MM.1S (cell line): Measurements from ENCODE around the gene IL22.

Experiments used
- EZH2 ChIP-seq: fragments of 300-600 bp; sonication (generic); optimal IDR thresholded peaks from 2 replicates; pipeline ENCODE3; 2017; ENCODE audit warnings: low read depth, mild to moderate bottlenecking, antibody characterized with exemption, low read length, mixed read lengths
- TF ChIP-seq, protein P1 (sequence below): fragments of 300-600 bp; sonication (generic); IDR thresholded peaks from 2 replicates; pipeline ENCODE4 v1.5.1; 2016; ENCODE audit warnings: antibody characterized with exemption, low read length, mixed read lengths

DNA sequence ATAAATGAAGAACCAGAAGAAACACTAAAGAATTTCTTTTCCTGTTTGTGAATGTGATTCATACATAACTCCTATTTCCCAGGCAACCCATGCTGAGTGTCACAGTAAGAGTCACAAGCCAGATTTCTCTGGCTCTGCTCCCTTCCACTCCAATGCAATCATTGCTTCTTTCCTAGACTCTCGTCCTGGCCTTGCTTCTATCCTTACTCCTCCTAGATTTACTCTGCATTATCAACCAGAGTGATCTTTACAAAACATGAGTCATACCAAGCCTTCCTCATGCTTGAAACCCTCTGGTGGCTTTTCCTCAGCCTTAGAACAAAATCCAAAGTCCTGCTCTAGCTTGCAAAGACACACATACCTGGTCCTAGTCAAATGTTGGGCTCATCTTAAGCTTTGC, 13.3 kb downstream of the IL22 start:
- TF ChIP-seq, protein P1, sequence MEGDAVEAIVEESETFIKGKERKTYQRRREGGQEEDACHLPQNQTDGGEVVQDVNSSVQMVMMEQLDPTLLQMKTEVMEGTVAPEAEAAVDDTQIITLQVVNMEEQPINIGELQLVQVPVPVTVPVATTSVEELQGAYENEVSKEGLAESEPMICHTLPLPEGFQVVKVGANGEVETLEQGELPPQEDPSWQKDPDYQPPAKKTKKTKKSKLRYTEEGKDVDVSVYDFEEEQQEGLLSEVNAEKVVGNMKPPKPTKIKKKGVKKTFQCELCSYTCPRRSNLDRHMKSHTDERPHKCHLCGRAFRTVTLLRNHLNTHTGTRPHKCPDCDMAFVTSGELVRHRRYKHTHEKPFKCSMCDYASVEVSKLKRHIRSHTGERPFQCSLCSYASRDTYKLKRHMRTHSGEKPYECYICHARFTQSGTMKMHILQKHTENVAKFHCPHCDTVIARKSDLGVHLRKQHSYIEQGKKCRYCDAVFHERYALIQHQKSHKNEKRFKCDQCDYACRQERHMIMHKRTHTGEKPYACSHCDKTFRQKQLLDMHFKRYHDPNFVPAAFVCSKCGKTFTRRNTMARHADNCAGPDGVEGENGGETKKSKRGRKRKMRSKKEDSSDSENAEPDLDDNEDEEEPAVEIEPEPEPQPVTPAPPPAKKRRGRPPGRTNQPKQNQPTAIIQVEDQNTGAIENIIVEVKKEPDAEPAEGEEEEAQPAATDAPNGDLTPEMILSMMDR, result no peak
- no peak for TF ChIP-seq EZH2
